Uterus (tissue), 2 donors: ENCODE results near the gene DGCR2.

Experiments
- CTCF ChIP-seq, 4 experiments: fragments of 200-600 bp in 2 of 4; fragments of 450-650 bp in 2 of 4; sonication (generic) in 2 of 4; IDR thresholded peaks; one replicate each; pipeline ENCODE4 v1.5.1; 2016 to 2019; ENCODE audit warnings: antibody characterized with exemption in 4 of 4, mild to moderate bottlenecking in 2 of 4, moderate library complexity in 1 of 4
- POLR2A ChIP-seq, 2 donors: fragments of 450-650 bp; IDR thresholded peaks; one replicate each; pipeline ENCODE4 v1.6.1; 2016; ENCODE audit warnings: antibody characterized with exemption in 2 of 2, mild to moderate bottlenecking in 1 of 2, moderate library complexity in 1 of 2

GRCh38 chr22:18990355-18991137 is 131.7 kb downstream of the DGCR2 start:
- TF ChIP-seq CTCF (IDR thresholded peaks at IDR 0.05): no peak
- TF ChIP-seq POLR2A (IDR thresholded peaks at IDR 0.05): no peak
